ENCODE data around the gene NFIX. TPM values are rescaled to one million over a fixed set of nuclear protein-coding genes. Genes with fewer than 3 reads are reported as not detected.

NFIX gene
- total RNA-seq, 1 donor from 2014 or later = 8.4 TPM

GRCh38 chr19:13076320-13076719 is 81.0 kb downstream of the NFIX start:
- Histone ChIP-seq H3K4me2 (ENCODE audit: low read length) (no peak overlapping the region), H3K36me3 (ENCODE audit: insufficient read depth, low read length) (peaks cover 2% of the 10 kb centered on the region), H4K20me1 (ENCODE audit: insufficient read depth, low read length) (peaks cover 45% of the 10 kb centered on the region), H3K79me2 (ENCODE audit: insufficient read depth, low read length) (peaks cover 13% of the 10 kb centered on the region), H2AFZ (ENCODE audit: low read depth, low read length) (no peak overlapping the region), H3K4me1 (ENCODE audit: insufficient read depth, low read length) (peaks cover 16% of the 10 kb centered on the region), H3K27ac (ENCODE audit: low read depth, low read length) (no peak overlapping the region), H3K27me3 (ENCODE audit: insufficient read depth, low read length) (no peaks in the 10 kb centered on the region), H3K9me3 (ENCODE audit: insufficient read depth, low read depth, low read length) (no peaks in the 10 kb centered on the region), H3K4me3 (ENCODE audit: insufficient read depth, low read depth, low read length) (no peak overlapping the region), H3K9ac (ENCODE audit: low read length) (no peak overlapping the region)
- peaks cover 3% of the 10 kb centered on the region for H3K4me1 Mint-ChIP-seq (ENCODE audit: low read depth, unreplicated experiment)
- no peak for DNase-seq (ENCODE audit: low read depth)
- TF ChIP-seq EZH2 (IDR thresholded peaks at IDR 0.05; ENCODE audit: insufficient read depth, low read length) = no peak
- TF ChIP-seq CTCF (IDR thresholded peaks at IDR 0.05; ENCODE audit: insufficient read depth, low read depth, low read length) = no peak
- peaks cover 17% of the 10 kb centered on the region for H3K36me3 Mint-ChIP-seq (ENCODE audit: low read depth, unreplicated experiment)
- no peaks in the 10 kb centered on the region for H3K9me3 Mint-ChIP-seq (ENCODE audit: unreplicated experiment)
- peaks cover 68% of the 10 kb centered on the region for H3K27me3 Mint-ChIP-seq (ENCODE audit: low read depth, unreplicated experiment)
- H3K27ac Mint-ChIP-seq (ENCODE audit: unreplicated experiment) = no peak overlapping the region
- no peak overlapping the region for H3K4me3 Mint-ChIP-seq (ENCODE audit: unreplicated experiment)
- no peak for FAIRE-seq

- Histone ChIP-seq H4K20me1 (ENCODE audit: insufficient read depth, low read length) (peaks cover 40% of the 10 kb centered on the region), H2AFZ (ENCODE audit: low read depth, low read length) (no peak overlapping the region), H3K4me1 (ENCODE audit: insufficient read depth, low read length) (peaks cover 17% of the 10 kb centered on the region), H3K4me2 (ENCODE audit: low read length) (no peak overlapping the region), H3K36me3 (ENCODE audit: insufficient read depth, low read length) (peaks cover 2% of the 10 kb centered on the region), H3K27me3 (ENCODE audit: insufficient read depth, low read length) (no peaks in the 10 kb centered on the region), H3K27ac (ENCODE audit: low read depth, low read length) (no peak overlapping the region), H3K4me3 (ENCODE audit: insufficient read depth, low read depth, low read length) (no peak overlapping the region), H3K9me3 (ENCODE audit: insufficient read depth, low read depth, low read length) (no peaks in the 10 kb centered on the region), H3K79me2 (ENCODE audit: insufficient read depth, low read length) (peaks cover 9% of the 10 kb centered on the region), H3K9ac (ENCODE audit: low read length) (no peak overlapping the region)
- peaks cover 66% of the 10 kb centered on the region for H3K27me3 Mint-ChIP-seq (ENCODE audit: low read depth, unreplicated experiment)
- TF ChIP-seq CTCF (IDR thresholded peaks at IDR 0.05; ENCODE audit: insufficient read depth, low read depth, low read length) (no peak), EZH2 (IDR thresholded peaks at IDR 0.05; ENCODE audit: insufficient read depth, low read length) (no peak)
- H3K27ac Mint-ChIP-seq (ENCODE audit: unreplicated experiment) = no peak overlapping the region
- peaks cover 17% of the 10 kb centered on the region for H3K36me3 Mint-ChIP-seq (ENCODE audit: low read depth, unreplicated experiment)
- H3K9me3 Mint-ChIP-seq (ENCODE audit: unreplicated experiment) = no peaks in the 10 kb centered on the region
- no peak overlapping the region for H3K4me3 Mint-ChIP-seq (ENCODE audit: unreplicated experiment)
- DNase-seq (ENCODE audit: low read depth) = no peak
- H3K4me1 Mint-ChIP-seq (ENCODE audit: low read depth, unreplicated experiment) = peaks cover 3% of the 10 kb centered on the region
- no peak for FAIRE-seq
These were observed 81.5 kb downstream of the NFIX start for GRCh38 chr19:13076787-13077186.

GRCh38 chr19:13077240-13077639 is 82.0 kb downstream of the NFIX start:
- peaks cover 17% of the 10 kb centered on the region for H3K36me3 Mint-ChIP-seq (ENCODE audit: low read depth, unreplicated experiment)
- FAIRE-seq (no peak), DNase-seq (ENCODE audit: low read depth) (no peak)
- no peak overlapping the region for H3K27ac Mint-ChIP-seq (ENCODE audit: unreplicated experiment)
- peaks cover 66% of the 10 kb centered on the region for H3K27me3 Mint-ChIP-seq (ENCODE audit: low read depth, unreplicated experiment)
- no peaks in the 10 kb centered on the region for H3K9me3 ChIP-seq (ENCODE audit: insufficient read depth, low read depth, low read length)
- H3K4me1 Mint-ChIP-seq (ENCODE audit: low read depth, unreplicated experiment) = peaks cover 4% of the 10 kb centered on the region
- H3K36me3 ChIP-seq (ENCODE audit: insufficient read depth, low read length) = peaks cover 2% of the 10 kb centered on the region
- no peak overlapping the region for H3K27ac ChIP-seq (ENCODE audit: low read depth, low read length)
- H4K20me1 ChIP-seq (ENCODE audit: insufficient read depth, low read length) = peaks cover 36% of the 10 kb centered on the region
- TF ChIP-seq EZH2 (IDR thresholded peaks at IDR 0.05; ENCODE audit: insufficient read depth, low read length) (no peak), CTCF (IDR thresholded peaks at IDR 0.05; ENCODE audit: insufficient read depth, low read depth, low read length) (no peak)
- H3K4me3 Mint-ChIP-seq (ENCODE audit: unreplicated experiment) = no peak overlapping the region
- no peaks in the 10 kb centered on the region for H3K9me3 Mint-ChIP-seq (ENCODE audit: unreplicated experiment)
- no peak overlapping the region for H2AFZ ChIP-seq (ENCODE audit: low read depth, low read length)
- H3K79me2 ChIP-seq (ENCODE audit: insufficient read depth, low read length) = peaks cover 5% of the 10 kb centered on the region
- H3K9ac ChIP-seq (ENCODE audit: low read length) = no peak overlapping the region
- H3K4me2 ChIP-seq (ENCODE audit: low read length) = no peak overlapping the region
- H3K27me3 ChIP-seq (ENCODE audit: insufficient read depth, low read length) = no peaks in the 10 kb centered on the region
- no peak overlapping the region for H3K4me3 ChIP-seq (ENCODE audit: insufficient read depth, low read depth, low read length)
- peaks cover 20% of the 10 kb centered on the region for H3K4me1 ChIP-seq (ENCODE audit: insufficient read depth, low read length)

All from astrocyte (in vitro differentiated cells and primary cell).